Measurements from ENCODE around the gene FES. TPM values are rescaled to one million over a fixed set of nuclear protein-coding genes. Genes with fewer than 3 reads are reported as not detected.
"Not testable (repeated sequence)": the region's sequence is repeated elsewhere in the genome, so short reads cannot be mapped to it uniquely, and the experiment has no call there.

Gene FES
- total RNA-seq = 168 and 170 TPM in 2 replicates

- intact Hi-C loops (cut with micrococcal nuclease) = no loop called here
Measured at GRCh38 chr15:90883976-90884718, at the start of gene FES. Gene FES, plus strand, starts transcription at chr15:90884504. Its CDS starts 542 bp downstream, at chr15:90885046.

- intact Hi-C loops (cut with micrococcal nuclease) = loop anchor here (10.0 kb wide), 1 partner anchor 870 kb away; no protein-coding TSS in a partner anchor
Measured at GRCh38 chr15:90834626-90835025, 49.7 kb upstream of the FES start.

- intact Hi-C loops (cut with micrococcal nuclease) = loop anchor here (10.0 kb wide), 1 partner anchor 868 kb away; no protein-coding TSS in a partner anchor
Measured at GRCh38 chr15:90836296-90836871, 47.9 kb upstream of the FES start.

- intact Hi-C loops (cut with micrococcal nuclease) = loop anchor here (1.0 to 10.0 kb wide), 2 partner anchors 8 to 868 kb away; no protein-coding TSS in a partner anchor
Measured at GRCh38 chr15:90837094-90837493, 47.2 kb upstream of the FES start.

GRCh38 chr15:90838139-90838538 is 46.2 kb upstream of the FES start:
- intact Hi-C loops (cut with micrococcal nuclease) = loop anchor here (1.0 to 10.0 kb wide), 6 partner anchors 8 to 867 kb away; partner anchors contain the start of gene FURIN

GRCh38 chr15:90838544-90838943 is 45.8 kb upstream of the FES start:
- intact Hi-C loops (cut with micrococcal nuclease) = loop anchor here (1.0 to 10.0 kb wide), 6 partner anchors 8 to 866 kb away; partner anchors contain the start of gene FURIN

GRCh38 chr15:90839187-90840071 is 44.9 kb upstream of the FES start:
- intact Hi-C loops (cut with micrococcal nuclease) = loop anchor here (2.0 to 10.0 kb wide), 3 partner anchors 29 to 865 kb away; partner anchors contain the start of gene FURIN

GRCh38 chr15:90840157-90840855 is 44.0 kb upstream of the FES start:
- intact Hi-C loops (cut with micrococcal nuclease) = no loop called here

- intact Hi-C loops (cut with micrococcal nuclease) = no loop called here
Measured at GRCh38 chr15:90840954-90841353, 43.4 kb upstream of the FES start.

GRCh38 chr15:90844696-90845095 is 39.6 kb upstream of the FES start:
- intact Hi-C loops (cut with micrococcal nuclease) = loop anchor here (1.0 kb wide), 1 partner anchor 7 kb away; no protein-coding TSS in a partner anchor

- intact Hi-C loops (cut with micrococcal nuclease) = loop anchor here (1.0 kb wide), 1 partner anchor 8 kb away; no protein-coding TSS in a partner anchor
Measured at GRCh38 chr15:90845201-90845949, 38.9 kb upstream of the FES start.

GRCh38 chr15:90849424-90849823 is 34.9 kb upstream of the FES start:
- intact Hi-C loops (cut with micrococcal nuclease) = not testable (repeated sequence)

- intact Hi-C loops (cut with micrococcal nuclease) = loop anchor here (10.0 kb wide), 1 partner anchor 1606 kb away; the partner anchor contains the start of gene FANCI
Measured at GRCh38 chr15:90851114-90851513, 33.2 kb upstream of the FES start.

- intact Hi-C loops (cut with micrococcal nuclease) = loop anchor here (1.0 to 10.0 kb wide), 9 partner anchors 14 to 1607 kb away; partner anchors contain the start of gene FANCI
Measured at GRCh38 chr15:90851940-90852339, 32.4 kb upstream of the FES start.

GRCh38 chr15:90855139-90855538 is 29.2 kb upstream of the FES start:
- intact Hi-C loops (cut with micrococcal nuclease) = loop anchor here (10.0 kb wide), 1 partner anchor 1610 kb away; the partner anchor contains the start of gene FANCI

GRCh38 chr15:90857337-90857736 is 27.0 kb upstream of the FES start:
- intact Hi-C loops (cut with micrococcal nuclease) = loop anchor here (10.0 kb wide), 1 partner anchor 1613 kb away; the partner anchor contains the start of gene FANCI

GRCh38 chr15:90857883-90858443 is 26.3 kb upstream of the FES start:
- intact Hi-C loops (cut with micrococcal nuclease) = loop anchor here (10.0 kb wide), 1 partner anchor 1613 kb away; the partner anchor contains the start of gene FANCI

GRCh38 chr15:90859234-90860131 is 24.8 kb upstream of the FES start:
- intact Hi-C loops (cut with micrococcal nuclease) = loop anchor here (10.0 kb wide), 1 partner anchor 1615 kb away; the partner anchor contains the start of gene FANCI
